GM19397 (cell line): ENCODE data around the gene L2HGDH.

ENCODE experiments used
- ATAC-seq: cut with Tn5 transposase; IDR thresholded peaks from one replicate; pipeline ENCODE4 v1.9.1; 2021; ENCODE audit warnings: mild to moderate bottlenecking, moderate library complexity; ENCODE audit not compliant: unreplicated experiment

The L2HGDH gene

DNA sequence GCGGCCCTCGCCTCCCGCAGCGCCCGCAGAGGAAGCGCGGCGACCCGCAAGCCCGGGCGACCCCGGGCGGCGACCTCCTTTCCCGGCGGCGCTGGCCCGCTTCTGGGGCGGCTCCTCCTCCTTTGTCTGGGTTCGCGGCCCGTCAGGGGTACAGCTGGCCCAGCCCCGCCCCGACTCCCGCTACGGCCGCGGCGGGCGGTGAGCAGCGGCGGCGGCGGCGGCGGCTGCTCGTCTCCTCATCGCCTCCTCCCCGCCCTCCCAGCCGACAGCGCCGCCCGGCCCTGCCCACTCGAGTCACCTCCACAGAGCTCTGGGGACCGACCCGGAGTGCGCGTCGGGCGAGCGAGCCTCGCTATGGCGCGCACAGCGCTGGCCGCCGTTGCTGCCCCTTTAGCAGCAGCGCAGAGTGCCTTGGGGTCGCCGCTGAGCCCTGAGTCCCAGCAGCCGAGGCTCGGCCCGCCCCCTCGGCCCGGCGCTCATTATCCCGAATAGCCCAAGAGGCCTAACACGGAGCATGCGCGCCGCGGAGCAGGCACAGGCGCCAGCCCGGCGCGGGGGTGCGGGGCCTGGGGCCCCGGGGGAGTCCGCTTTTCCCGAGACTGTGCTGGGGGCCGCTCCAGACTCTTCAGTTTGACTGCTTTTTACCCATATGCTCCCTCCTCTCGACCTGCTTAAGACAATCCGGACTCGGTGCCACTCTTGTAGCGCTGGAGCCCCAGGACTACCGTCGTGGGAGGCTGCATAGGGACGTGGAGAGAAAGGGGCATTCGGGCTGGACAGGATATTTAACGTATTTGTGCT, 80.4 kb downstream of the L2HGDH start, which contains the start of gene SOS2:
Gene SOS2, minus strand, starts transcription at position 104 of the 801 bp plus-strand sequence. CDS start 295 bp downstream, outside the sequence.
- ATAC-seq, result peak; percentile 86

DNA sequence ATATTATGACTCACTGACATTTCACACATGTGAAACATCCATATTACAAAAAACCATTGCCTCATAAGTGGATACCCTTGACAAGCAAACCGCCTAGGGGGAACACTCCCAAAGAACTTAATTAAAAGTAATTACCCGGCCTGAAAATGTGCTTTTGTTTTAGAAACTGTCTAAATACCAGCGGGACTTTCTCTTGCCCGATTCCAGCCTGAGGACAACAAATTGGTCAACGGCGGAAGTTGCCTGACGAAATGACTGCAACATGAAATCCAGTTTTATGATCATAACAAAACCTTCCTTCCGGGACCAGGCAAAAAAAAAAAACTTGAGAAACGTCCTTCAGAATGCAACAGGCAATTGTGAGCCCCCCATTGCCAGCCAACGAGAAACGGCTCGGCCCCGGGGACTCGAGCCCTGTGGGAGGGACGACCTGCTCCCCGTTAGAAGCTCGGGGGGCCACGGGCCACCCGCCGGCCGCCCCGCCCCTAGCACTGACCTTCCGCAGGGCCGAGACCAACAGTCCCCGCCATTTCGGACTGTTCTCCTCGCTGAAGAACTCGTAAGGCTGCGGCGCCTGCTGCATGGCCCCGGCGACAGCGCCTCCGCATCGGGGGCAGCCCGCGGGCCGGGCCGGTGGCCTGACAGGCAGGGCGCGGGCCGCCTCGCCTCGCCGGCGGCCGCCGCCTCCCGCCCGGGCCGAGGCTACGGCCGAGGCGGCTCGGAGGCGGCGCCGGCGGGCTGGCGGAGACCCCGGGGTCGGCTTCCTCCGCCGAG, 81.1 kb downstream of the L2HGDH start:
- ATAC-seq, result peak; percentile 38

- no peak for ATAC-seq
Measured at GRCh38 chr14:50230401-50230700, 81.7 kb downstream of the L2HGDH start.

GRCh38 chr14:50229681-50230080, 82.3 kb downstream of the L2HGDH start:
- no peak for ATAC-seq

DNA sequence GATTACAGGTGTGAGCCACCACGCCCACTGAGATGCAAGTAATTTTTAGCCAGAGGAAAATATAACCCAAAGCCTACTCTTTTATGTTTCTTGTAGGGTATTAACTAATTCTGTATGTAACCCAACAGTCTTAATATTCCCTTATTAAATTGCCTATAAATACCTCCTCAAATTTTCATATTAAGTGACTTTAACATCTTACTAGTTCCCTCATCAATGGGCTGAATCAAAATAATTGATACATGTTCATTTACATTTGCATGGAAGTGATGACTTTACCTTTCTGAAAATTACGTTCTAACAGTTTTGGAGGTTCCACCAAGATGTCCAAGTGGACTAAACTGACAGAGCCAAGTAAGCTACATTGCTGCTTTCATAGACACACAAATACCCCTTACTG, 83.7 kb downstream of the L2HGDH start:
- ATAC-seq, result no peak

DNA sequence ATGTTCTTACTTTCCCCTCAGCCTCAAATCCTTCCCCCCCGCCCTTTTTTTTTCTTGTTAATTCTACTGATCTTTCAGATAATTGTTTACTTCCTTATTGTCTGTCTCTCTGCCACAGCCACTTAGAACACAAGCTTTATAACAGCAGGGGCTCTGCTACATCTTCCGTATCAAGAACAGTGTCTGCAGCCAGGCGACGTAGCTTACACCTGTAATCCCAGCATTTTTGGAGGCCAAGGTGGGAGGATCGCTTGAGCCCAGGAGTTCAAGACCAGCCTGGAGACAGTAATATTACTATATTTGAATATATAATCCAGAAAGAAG, 86.1 kb downstream of the L2HGDH start:
- ATAC-seq, result no peak

- ATAC-seq, result no peak
Measured at GRCh38 chr14:50225067-50225973, 86.7 kb downstream of the L2HGDH start.

DNA sequence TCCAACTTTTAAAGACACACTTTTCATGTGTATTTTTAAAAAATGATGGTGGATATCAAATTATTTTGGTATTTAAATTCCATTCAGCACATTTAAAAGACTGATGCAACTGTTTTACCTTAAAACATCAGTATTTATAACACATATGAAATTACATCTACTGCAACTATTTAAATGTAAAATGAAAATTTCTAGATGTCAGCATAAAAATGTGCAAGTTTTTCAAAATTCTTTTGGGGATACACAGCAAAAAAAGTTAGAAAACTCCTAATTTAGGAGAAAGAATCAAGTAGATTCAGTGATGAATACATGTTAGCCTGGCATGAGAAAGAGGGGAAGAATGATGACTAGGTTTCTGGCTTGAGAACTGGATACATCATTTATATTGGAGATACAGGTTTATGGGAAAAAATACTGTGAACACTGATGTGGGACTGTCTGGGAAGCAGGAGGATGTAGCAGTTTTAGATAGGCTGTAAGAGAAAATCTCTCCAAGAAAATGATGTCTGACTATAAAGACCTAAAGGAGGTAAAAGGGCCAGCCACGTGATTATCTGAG, 89.9 kb downstream of the L2HGDH start:
- no peak for ATAC-seq

DNA sequence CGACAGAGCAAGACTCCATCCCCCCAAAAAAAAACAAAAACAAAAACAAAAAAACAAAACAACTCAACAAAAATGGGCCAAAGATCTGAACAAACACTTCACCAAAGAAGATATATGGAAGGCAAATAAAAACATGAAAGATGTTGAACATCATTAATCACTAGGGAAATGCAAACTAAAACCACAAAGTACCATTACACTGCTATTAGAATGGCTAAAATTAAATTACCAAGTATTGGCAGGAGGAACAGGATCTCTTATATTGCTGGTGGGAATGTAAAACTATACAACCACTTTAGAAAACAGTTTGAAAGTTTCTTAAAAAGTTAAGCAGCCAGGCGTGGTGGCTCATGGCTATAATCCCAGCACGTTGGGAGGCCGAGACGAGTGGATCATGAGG, 93.5 kb downstream of the L2HGDH start:
- no peak for ATAC-seq

- no peak for ATAC-seq
Measured at GRCh38 chr14:50215416-50215815, 96.6 kb downstream of the L2HGDH start.

DNA sequence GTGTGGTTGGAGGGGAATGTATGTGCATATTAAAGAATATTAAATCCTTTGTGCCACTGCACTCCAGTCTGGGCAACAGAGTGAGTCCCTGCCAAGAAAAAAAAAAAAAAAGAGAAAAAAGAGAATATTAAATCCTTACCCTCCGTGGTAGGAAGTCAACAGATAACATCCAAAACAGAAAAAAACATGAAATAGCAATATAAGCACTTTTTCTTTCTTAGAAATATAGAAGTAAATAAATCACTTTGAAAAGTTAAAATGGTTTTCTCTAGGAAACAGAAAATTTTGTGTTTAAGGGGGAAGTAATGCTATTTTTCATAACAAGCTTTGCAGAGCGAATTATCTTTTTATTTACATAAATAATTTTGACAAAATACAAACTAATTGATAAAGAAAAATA, 98.2 kb downstream of the L2HGDH start:
- no peak for ATAC-seq

DNA sequence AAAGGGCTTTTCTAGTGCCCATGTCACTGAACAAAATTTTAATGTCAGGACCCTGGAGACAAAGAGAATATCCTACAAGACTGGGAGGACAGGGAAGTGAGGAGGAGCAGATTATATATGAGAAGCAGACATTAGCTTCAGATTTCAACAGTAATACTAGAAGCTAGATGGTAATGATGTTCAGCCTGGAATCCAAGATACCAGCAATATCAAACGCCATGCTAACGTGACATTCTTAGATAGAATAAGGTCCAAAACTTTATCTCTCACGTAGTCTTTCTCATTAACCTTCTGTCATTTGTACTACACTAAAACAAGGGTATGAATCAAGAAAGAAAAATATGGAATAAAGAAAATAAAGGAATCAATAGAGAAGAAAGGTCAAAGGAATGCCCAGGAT, 99.3 kb downstream of the L2HGDH start:
- no peak for ATAC-seq

DNA sequence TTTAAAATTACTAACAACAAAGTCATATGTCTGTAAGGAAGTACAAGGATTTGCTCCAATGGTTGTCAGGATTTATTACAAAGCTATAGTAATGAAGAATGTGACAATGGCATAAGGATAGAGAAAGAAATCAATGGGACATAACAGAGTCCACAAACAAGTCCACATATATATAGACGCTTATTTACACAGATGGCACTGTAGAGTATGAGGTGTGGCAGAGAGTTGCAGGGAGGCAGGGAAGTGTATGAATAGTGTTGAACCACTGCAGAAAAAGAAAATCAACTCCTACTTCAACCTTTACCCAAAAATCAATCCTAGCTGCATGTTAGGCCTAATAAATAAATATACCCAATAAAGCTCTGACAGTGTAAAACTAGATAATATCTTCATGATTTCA, 102.0 kb downstream of the L2HGDH start:
- ATAC-seq, result no peak

- no peak for ATAC-seq
Measured at GRCh38 chr14:50198499-50198898, 113.5 kb downstream of the L2HGDH start.

DNA sequence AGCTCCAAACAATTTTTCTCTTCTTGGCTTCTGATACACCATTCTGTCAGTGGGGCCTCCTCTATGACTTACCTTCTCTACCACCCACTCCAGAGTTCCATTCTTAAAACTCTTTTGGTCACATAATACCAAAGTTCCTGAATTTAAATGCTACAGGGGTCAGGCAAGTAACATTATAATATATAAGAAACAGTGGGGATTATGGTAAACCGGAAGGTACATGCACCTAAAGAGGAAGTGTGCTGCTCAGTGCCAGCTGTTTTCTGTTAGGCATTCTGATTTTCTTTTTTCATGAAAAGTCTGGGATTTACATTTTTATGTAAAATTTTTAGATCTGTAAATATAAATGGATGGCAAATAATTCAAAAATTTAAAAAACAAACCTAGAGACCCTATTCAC, 120.5 kb downstream of the L2HGDH start:
- ATAC-seq, result no peak
